Ascending aorta (tissue), 2 donors: Measurements from ENCODE around the gene THAP4. TPM values are rescaled to one million over a fixed set of nuclear protein-coding genes. Genes with fewer than 3 reads are reported as not detected.

ENCODE experiments used
- DNase-seq, 2 donors: peaks; one replicate each; pipeline ENCODE4 v3.0.0-alpha.2; 2019; ENCODE audit warnings: low spot score in 2 of 2
- H3K27ac ChIP-seq, 2 donors: fragments of 200-600 bp; sonication (generic); one replicate each; pipeline ENCODE4 v1.5.1; 2016 to 2017; ENCODE audit warnings: mild to moderate bottlenecking in 1 of 2
- H3K27me3 ChIP-seq: fragments of 200-600 bp; sonication (generic); one replicate; pipeline ENCODE4 v1.5.1; 2017
- H3K36me3 ChIP-seq, 2 donors: fragments of 200-600 bp; sonication (generic); one replicate each; pipeline ENCODE4 v1.5.1; 2016
- H3K4me1 ChIP-seq, 2 donors: fragments of 200-600 bp; sonication (generic); one replicate each; pipeline ENCODE4 v1.5.1; 2016 to 2017; ENCODE audit warnings: mild to moderate bottlenecking in 1 of 2
- H3K4me3 ChIP-seq, 2 donors: fragments of 200-600 bp; sonication (generic); one replicate each; pipeline ENCODE4 v1.5.1; 2016 to 2017; ENCODE audit warnings: mild to moderate bottlenecking in 1 of 2
- H3K9me3 ChIP-seq, 2 donors: fragments of 200-600 bp; sonication (generic); one replicate each; pipeline ENCODE4 v1.5.1; 2016
- CTCF ChIP-seq, 3 experiments: fragments of 200-600 bp in 2 of 3; fragments of 450-650 bp in 1 of 3; sonication (generic) in 2 of 3; IDR thresholded peaks; one replicate each; pipeline ENCODE4 v1.5.1; 2016 to 2019; ENCODE audit warnings: antibody characterized with exemption in 3 of 3, mild to moderate bottlenecking in 1 of 3, moderate library complexity in 1 of 3
- intact Hi-C: fragments of 100-400 bp; cut with DNase I; formaldehyde crosslinking; loops from one replicate; pipeline ENCODE4 v1.15.1; 2023
- total RNA-seq: library from RNA; depleted of rRNA; stranded (reverse); fragments of >200 nt; gene quantifications from one replicate; pipeline ENCODE4 v1.1.0, GENCODE V29; 2016

THAP4 gene
- total RNA-seq, 1 donor from 2014 or later = 80.8 TPM

GRCh38 chr2:241654551-241654950, 17.6 kb upstream of the THAP4 start:
- H3K9me3 ChIP-seq = no peaks in the 10 kb centered on the region
- H3K4me3 ChIP-seq = no peak overlapping the region
- TF ChIP-seq CTCF (IDR thresholded peaks at IDR 0.05) = no peak
- H3K27me3 ChIP-seq = no peaks in the 10 kb centered on the region
- no peaks in the 10 kb centered on the region for H3K4me1 ChIP-seq
- intact Hi-C loops = no loop called here
- DNase-seq = no peak
- no peak overlapping the region for H3K27ac ChIP-seq
- H3K36me3 ChIP-seq = peaks cover 55 to 80% of the 10 kb centered on the region in 2 donors

- intact Hi-C loops = no loop called here
- TF ChIP-seq CTCF (IDR thresholded peaks at IDR 0.05) = no peak
- no peak overlapping the region for H3K4me3 ChIP-seq
- no peaks in the 10 kb centered on the region for H3K4me1 ChIP-seq
- DNase-seq = no peak
- H3K27me3 ChIP-seq = no peaks in the 10 kb centered on the region
- H3K27ac ChIP-seq = no peak overlapping the region
- peaks cover 49 to 68% of the 10 kb centered on the region in 2 donors for H3K36me3 ChIP-seq
- no peaks in the 10 kb centered on the region for H3K9me3 ChIP-seq
These were observed 16.3 kb upstream of the THAP4 start for GRCh38 chr2:241653210-241653750.

GRCh38 chr2:241652722-241653121, 15.8 kb upstream of the THAP4 start:
- DNase-seq = no peak
- H3K4me1 ChIP-seq = no peaks in the 10 kb centered on the region
- no peak overlapping the region for H3K4me3 ChIP-seq
- no peak for TF ChIP-seq CTCF (IDR thresholded peaks at IDR 0.05)
- H3K36me3 ChIP-seq = peaks cover 49 to 63% of the 10 kb centered on the region in 2 donors
- H3K27ac ChIP-seq = no peak overlapping the region
- H3K9me3 ChIP-seq = no peaks in the 10 kb centered on the region
- H3K27me3 ChIP-seq = no peaks in the 10 kb centered on the region
- intact Hi-C loops = no loop called here

- Histone ChIP-seq H3K4me3 (no peak overlapping the region), H3K36me3 (peaks cover 49 to 58% of the 10 kb centered on the region in 2 donors), H3K27me3 (no peaks in the 10 kb centered on the region), H3K4me1 (no peaks in the 10 kb centered on the region), H3K9me3 (no peaks in the 10 kb centered on the region), H3K27ac (no peak overlapping the region)
- no peak for DNase-seq
- intact Hi-C loops = no loop called here
- TF ChIP-seq CTCF (IDR thresholded peaks at IDR 0.05) = no peak
These were observed 15.2 kb upstream of the THAP4 start for GRCh38 chr2:241652142-241652541.

- DNase-seq = no peak
- H3K9me3 ChIP-seq = no peaks in the 10 kb centered on the region
- H3K4me1 ChIP-seq = no peaks in the 10 kb centered on the region
- no peaks in the 10 kb centered on the region for H3K27me3 ChIP-seq
- H3K27ac ChIP-seq = no peak overlapping the region
- intact Hi-C loops = no loop called here
- no peak overlapping the region for H3K4me3 ChIP-seq
- peaks cover 31 to 45% of the 10 kb centered on the region in 2 donors for H3K36me3 ChIP-seq
- no peak for TF ChIP-seq CTCF (IDR thresholded peaks at IDR 0.05)
These were observed 13.0 kb upstream of the THAP4 start for GRCh38 chr2:241649927-241650326.

GRCh38 chr2:241649404-241649803, 12.4 kb upstream of the THAP4 start:
- H3K9me3 ChIP-seq = no peaks in the 10 kb centered on the region
- peaks cover 26 to 41% of the 10 kb centered on the region in 2 donors for H3K36me3 ChIP-seq
- no peaks in the 10 kb centered on the region for H3K27me3 ChIP-seq
- H3K4me3 ChIP-seq = no peak overlapping the region
- DNase-seq = no peak
- no peaks in the 10 kb centered on the region for H3K4me1 ChIP-seq
- no peak for TF ChIP-seq CTCF (IDR thresholded peaks at IDR 0.05)
- intact Hi-C loops = no loop called here
- no peak overlapping the region for H3K27ac ChIP-seq
